ENCODE data around the gene PPAT. TPM values are rescaled to one million over a fixed set of nuclear protein-coding genes. Genes with fewer than 3 reads are reported as not detected.
"Not testable (repeated sequence)": the region's sequence is repeated elsewhere in the genome, so short reads cannot be mapped to it uniquely, and the experiment has no call there.

PPAT gene
- polyA plus RNA-seq, 3 donors from 2014 or later: 1.9 to 8.4 (median 6.8) TPM

- Mint-ChIP-seq H3K27me3 (ENCODE audit: low read depth in 3 of 3) (peaks cover 0 to under 1% (median 0%) of the 10 kb centered on the region in 3 donors), H3K4me3 (no peak overlapping the region), H3K27ac (peak overlapping the region in 2 of 6 donors; percentile 3 to 28), H3K4me1 (peaks cover 27 to 39% of the 10 kb centered on the region in 2 donors), H3K36me3 (peaks cover 0 to 16% (median 13%) of the 10 kb centered on the region in 3 donors), H3K9me3 (no peaks in the 10 kb centered on the region)
- DNase-seq: no peak
Observed at GRCh38 chr4:56462157-56462556, 26.7 kb upstream of the PPAT start.

- Mint-ChIP-seq H3K9me3 (no peaks in the 10 kb centered on the region), H3K27ac (no peak overlapping the region), H3K4me1 (peaks cover 6 to 18% of the 10 kb centered on the region in 2 donors), H3K27me3 (ENCODE audit: low read depth in 3 of 3) (no peaks in the 10 kb centered on the region), H3K4me3 (no peak overlapping the region), H3K36me3 (peaks cover 0 to 15% (median 13%) of the 10 kb centered on the region in 3 donors)
- no peak for DNase-seq
Observed at GRCh38 chr4:56460085-56460484, 24.7 kb upstream of the PPAT start.

GRCh38 chr4:56450342-56450741 is 14.9 kb upstream of the PPAT start:
- Mint-ChIP-seq H3K9me3 (no peaks in the 10 kb centered on the region), H3K36me3 (peaks cover 14 to 27% (median 19%) of the 10 kb centered on the region in 3 donors)

GRCh38 chr4:56449475-56449874 is 14.1 kb upstream of the PPAT start:
- not testable (repeated sequence) for H3K4me1 Mint-ChIP-seq; H3K27me3 Mint-ChIP-seq (ENCODE audit: low read depth in 3 of 3); DNase-seq; H3K27ac Mint-ChIP-seq; H3K4me3 Mint-ChIP-seq; H3K9me3 Mint-ChIP-seq
- peaks cover 14 to 27% (median 17%) of the 10 kb centered on the region in 3 donors for H3K36me3 Mint-ChIP-seq

More at GRCh38 chr4:56450342-56450741, 14.9 kb upstream of the PPAT start:
- no peak overlapping the region for H3K27ac Mint-ChIP-seq
- H3K27me3 Mint-ChIP-seq (ENCODE audit: low read depth in 3 of 3): peaks cover 0 to 2% (median 0%) of the 10 kb centered on the region in 3 donors
- H3K4me1 Mint-ChIP-seq: no peaks in the 10 kb centered on the region
- no peak overlapping the region for H3K4me3 Mint-ChIP-seq
- no peak for DNase-seq

- Mint-ChIP-seq H3K27me3 (ENCODE audit: low read depth in 3 of 3) (peaks cover 0 to 2% (median 0%) of the 10 kb centered on the region in 3 donors), H3K27ac (no peak overlapping the region), H3K4me1 (no peaks in the 10 kb centered on the region), H3K36me3 (peaks cover 11 to 25% (median 14%) of the 10 kb centered on the region in 3 donors), H3K4me3 (no peak overlapping the region), H3K9me3 (no peaks in the 10 kb centered on the region)
- no peak for DNase-seq
Observed at GRCh38 chr4:56448301-56448700, 12.9 kb upstream of the PPAT start.

- Mint-ChIP-seq H3K4me3 (no peak overlapping the region), H3K27ac (no peak overlapping the region), H3K4me1 (no peaks in the 10 kb centered on the region), H3K27me3 (ENCODE audit: low read depth in 3 of 3) (peaks cover 0 to 2% (median 0%) of the 10 kb centered on the region in 3 donors), H3K36me3 (peaks cover 11 to 23% (median 14%) of the 10 kb centered on the region in 3 donors), H3K9me3 (no peaks in the 10 kb centered on the region)
- no peak for DNase-seq
Observed at GRCh38 chr4:56445699-56446098, 10.3 kb upstream of the PPAT start.

- Mint-ChIP-seq H3K27ac (no peak overlapping the region), H3K4me1 (no peaks in the 10 kb centered on the region), H3K9me3 (no peaks in the 10 kb centered on the region), H3K36me3 (peaks cover 10 to 20% (median 11%) of the 10 kb centered on the region in 3 donors), H3K4me3 (no peak overlapping the region), H3K27me3 (ENCODE audit: low read depth in 3 of 3) (no peaks in the 10 kb centered on the region)
- no peak for DNase-seq
Observed at GRCh38 chr4:56444719-56445118, 9.3 kb upstream of the PPAT start.

GRCh38 chr4:56440983-56441382 is 5.6 kb upstream of the PPAT start:
- Mint-ChIP-seq H3K9me3 (no peaks in the 10 kb centered on the region), H3K27ac (no peak overlapping the region), H3K36me3 (peaks cover 0 to 13% (median 0%) of the 10 kb centered on the region in 3 donors), H3K4me1 (peaks cover 13 to 15% of the 10 kb centered on the region in 2 donors), H3K4me3 (no peak overlapping the region), H3K27me3 (ENCODE audit: low read depth in 3 of 3) (peaks cover 5 to 8% (median 7%) of the 10 kb centered on the region in 3 donors)
- no peak for DNase-seq

GRCh38 chr4:56438766-56439165 is 3.4 kb upstream of the PPAT start:
- no peaks in the 10 kb centered on the region for H3K9me3 Mint-ChIP-seq
- peaks cover 0 to 13% (median 0%) of the 10 kb centered on the region in 3 donors for H3K36me3 Mint-ChIP-seq
- H3K27me3 Mint-ChIP-seq (ENCODE audit: low read depth in 3 of 3): peaks cover 10 to 11% (median 11%) of the 10 kb centered on the region in 3 donors
- peaks cover 25 to 27% of the 10 kb centered on the region in 2 donors for H3K4me1 Mint-ChIP-seq
- no peak for DNase-seq
- no peak overlapping the region for H3K27ac Mint-ChIP-seq
- H3K4me3 Mint-ChIP-seq: no peak overlapping the region

- Mint-ChIP-seq H3K27ac (peak overlapping the region; percentile 31 to 96 (median 92)), H3K4me1 (peaks cover 27 to 28% of the 10 kb centered on the region in 2 donors), H3K4me3 (peak overlapping the region; percentile 86 to 97 (median 91)), H3K27me3 (ENCODE audit: low read depth in 3 of 3) (peaks cover 10 to 11% (median 11%) of the 10 kb centered on the region in 3 donors), H3K36me3 (peaks cover 0 to 4% (median 0%) of the 10 kb centered on the region in 3 donors), H3K9me3 (no peaks in the 10 kb centered on the region)
- peak; percentile 21 to 31 (median 29) for DNase-seq
Observed at GRCh38 chr4:56434599-56435139, 746 bp downstream of the PPAT start.

- no peak for DNase-seq
- H3K36me3 Mint-ChIP-seq: no peaks in the 10 kb centered on the region
- H3K27me3 Mint-ChIP-seq (ENCODE audit: low read depth in 3 of 3): peaks cover 10 to 11% (median 11%) of the 10 kb centered on the region in 3 donors
- H3K4me1 Mint-ChIP-seq: peaks cover 27 to 28% of the 10 kb centered on the region in 2 donors
- H3K9me3 Mint-ChIP-seq: no peaks in the 10 kb centered on the region
- no peak overlapping the region for H3K27ac Mint-ChIP-seq
- H3K4me3 Mint-ChIP-seq: peak overlapping the region in 2 of 5 donors; percentile 18 to 49
Observed at GRCh38 chr4:56433280-56433679, 2.1 kb downstream of the PPAT start.

GRCh38 chr4:56430203-56430602 is 5.2 kb downstream of the PPAT start:
- no peak overlapping the region for H3K4me3 Mint-ChIP-seq
- no peaks in the 10 kb centered on the region for H3K9me3 Mint-ChIP-seq
- H3K27ac Mint-ChIP-seq: no peak overlapping the region
- H3K36me3 Mint-ChIP-seq: no peaks in the 10 kb centered on the region
- H3K27me3 Mint-ChIP-seq (ENCODE audit: low read depth in 3 of 3): peaks cover 0 to 3% (median 2%) of the 10 kb centered on the region in 3 donors
- DNase-seq: no peak
- peaks cover 12 to 13% of the 10 kb centered on the region in 2 donors for H3K4me1 Mint-ChIP-seq

GRCh38 chr4:56427179-56427578 is 8.2 kb downstream of the PPAT start:
- H3K27ac Mint-ChIP-seq: no peak overlapping the region

GRCh38 chr4:56426273-56426672 is 9.1 kb downstream of the PPAT start:
- no peak overlapping the region for H3K27ac Mint-ChIP-seq
- no peaks in the 10 kb centered on the region for H3K36me3 Mint-ChIP-seq
- H3K27me3 Mint-ChIP-seq (ENCODE audit: low read depth in 3 of 3): no peaks in the 10 kb centered on the region
- DNase-seq: no peak
- no peak overlapping the region for H3K4me3 Mint-ChIP-seq
- no peaks in the 10 kb centered on the region for H3K4me1 Mint-ChIP-seq
- H3K9me3 Mint-ChIP-seq: no peaks in the 10 kb centered on the region

More at GRCh38 chr4:56427179-56427578, 8.2 kb downstream of the PPAT start:
- Mint-ChIP-seq H3K36me3 (no peaks in the 10 kb centered on the region), H3K4me1 (no peaks in the 10 kb centered on the region), H3K27me3 (ENCODE audit: low read depth in 3 of 3) (no peaks in the 10 kb centered on the region), H3K4me3 (no peak overlapping the region), H3K9me3 (no peaks in the 10 kb centered on the region)
- no peak for DNase-seq

- Mint-ChIP-seq H3K9me3 (no peaks in the 10 kb centered on the region), H3K36me3 (no peaks in the 10 kb centered on the region), H3K4me3 (no peak overlapping the region), H3K27ac (no peak overlapping the region), H3K4me1 (no peaks in the 10 kb centered on the region), H3K27me3 (ENCODE audit: low read depth in 3 of 3) (no peaks in the 10 kb centered on the region)
- no peak for DNase-seq
Observed at GRCh38 chr4:56425518-56425917, 9.9 kb downstream of the PPAT start.

All from immature natural killer cell (primary cell).